ENCODE data around the gene NLRP14.

NLRP14 gene

DNA sequence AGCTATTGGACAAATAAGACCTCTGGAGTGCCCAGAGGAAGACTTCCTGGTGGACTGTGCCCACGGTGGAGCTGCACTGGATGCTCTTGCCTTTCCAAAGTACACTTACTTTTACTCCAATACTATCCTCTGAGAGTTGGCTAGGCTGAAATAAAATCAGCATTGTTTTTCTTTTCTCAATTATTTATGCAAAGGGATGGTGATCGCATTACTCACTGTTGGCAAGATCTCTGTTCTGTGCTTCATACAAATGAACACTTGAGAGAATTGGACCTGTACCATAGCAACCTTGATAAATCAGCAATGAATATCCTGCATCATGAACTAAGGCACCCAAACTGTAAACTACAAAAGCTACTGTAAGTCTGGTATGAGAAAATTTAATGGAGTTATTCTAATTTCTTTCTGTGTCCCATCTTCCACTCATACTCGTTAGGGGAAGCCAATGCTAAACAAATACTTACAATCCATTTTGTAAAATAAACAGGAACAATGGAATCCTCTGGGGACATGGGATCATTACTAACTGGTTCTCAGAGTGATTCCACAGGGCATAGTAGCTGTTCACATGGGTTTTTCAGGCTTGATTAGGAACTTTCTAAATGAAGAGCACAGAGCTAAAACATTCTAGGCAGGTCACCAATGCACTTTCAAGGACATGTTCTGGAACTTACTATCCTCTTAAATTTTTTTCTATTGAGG is 26.3 kb downstream of the NLRP14 start:
- DNase-seq (ENCODE audit: low read depth in 1 of 2, low spot score in 1 of 2) = no peak
- Histone ChIP-seq H3K4me3 (replicated peaks; ENCODE audit: insufficient read depth, low read length) (no peak overlapping the region), H3K27me3 (ENCODE audit: insufficient read depth, poor library complexity, severe bottlenecking) (no peaks in the 10 kb centered on the region), H3K27ac (replicated peaks) (no peak overlapping the region)
- TF ChIP-seq POLR2AphosphoS5 (IDR thresholded peaks at IDR 0.05; ENCODE audit: low read depth) (no peak), CTCF (IDR thresholded peaks at IDR 0.05; ENCODE audit: insufficient read depth, low read length) (no peak), GABPA (IDR thresholded peaks at IDR 0.05; ENCODE audit: low read depth) (no peak), SPI1 (IDR thresholded peaks at IDR 0.05; ENCODE audit: borderline replicate concordance, low read depth) (no peak)
- TF ChIP-seq, protein P1, sequence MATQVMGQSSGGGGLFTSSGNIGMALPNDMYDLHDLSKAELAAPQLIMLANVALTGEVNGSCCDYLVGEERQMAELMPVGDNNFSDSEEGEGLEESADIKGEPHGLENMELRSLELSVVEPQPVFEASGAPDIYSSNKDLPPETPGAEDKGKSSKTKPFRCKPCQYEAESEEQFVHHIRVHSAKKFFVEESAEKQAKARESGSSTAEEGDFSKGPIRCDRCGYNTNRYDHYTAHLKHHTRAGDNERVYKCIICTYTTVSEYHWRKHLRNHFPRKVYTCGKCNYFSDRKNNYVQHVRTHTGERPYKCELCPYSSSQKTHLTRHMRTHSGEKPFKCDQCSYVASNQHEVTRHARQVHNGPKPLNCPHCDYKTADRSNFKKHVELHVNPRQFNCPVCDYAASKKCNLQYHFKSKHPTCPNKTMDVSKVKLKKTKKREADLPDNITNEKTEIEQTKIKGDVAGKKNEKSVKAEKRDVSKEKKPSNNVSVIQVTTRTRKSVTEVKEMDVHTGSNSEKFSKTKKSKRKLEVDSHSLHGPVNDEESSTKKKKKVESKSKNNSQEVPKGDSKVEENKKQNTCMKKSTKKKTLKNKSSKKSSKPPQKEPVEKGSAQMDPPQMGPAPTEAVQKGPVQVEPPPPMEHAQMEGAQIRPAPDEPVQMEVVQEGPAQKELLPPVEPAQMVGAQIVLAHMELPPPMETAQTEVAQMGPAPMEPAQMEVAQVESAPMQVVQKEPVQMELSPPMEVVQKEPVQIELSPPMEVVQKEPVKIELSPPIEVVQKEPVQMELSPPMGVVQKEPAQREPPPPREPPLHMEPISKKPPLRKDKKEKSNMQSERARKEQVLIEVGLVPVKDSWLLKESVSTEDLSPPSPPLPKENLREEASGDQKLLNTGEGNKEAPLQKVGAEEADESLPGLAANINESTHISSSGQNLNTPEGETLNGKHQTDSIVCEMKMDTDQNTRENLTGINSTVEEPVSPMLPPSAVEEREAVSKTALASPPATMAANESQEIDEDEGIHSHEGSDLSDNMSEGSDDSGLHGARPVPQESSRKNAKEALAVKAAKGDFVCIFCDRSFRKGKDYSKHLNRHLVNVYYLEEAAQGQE (IDR thresholded peaks at IDR 0.05; ENCODE audit: insufficient replicate concordance, low read depth) = no peak

DNA sequence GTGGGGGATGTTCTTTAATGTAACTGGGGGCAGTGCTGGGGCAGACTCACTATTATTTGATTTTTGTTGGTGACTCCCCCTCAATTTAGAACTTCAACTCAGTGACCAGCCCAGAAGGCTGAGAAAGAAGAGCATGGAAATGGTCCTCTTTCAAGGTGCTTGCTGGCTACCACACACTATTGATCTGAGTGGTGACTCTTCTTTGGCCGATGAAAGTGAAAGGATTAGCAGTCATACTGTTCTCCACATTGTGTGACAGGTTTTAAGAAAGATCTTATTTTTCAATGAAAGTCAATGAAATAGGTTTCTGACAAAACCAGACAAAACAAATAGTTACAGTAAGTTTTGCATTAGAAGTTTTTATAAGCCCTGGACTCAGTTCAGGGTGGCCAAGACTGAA is 29.9 kb downstream of the NLRP14 start:
- no peak for TF ChIP-seq GABPA (IDR thresholded peaks at IDR 0.05; ENCODE audit: low read depth)
- no peak for TF ChIP-seq POLR2AphosphoS5 (IDR thresholded peaks at IDR 0.05; ENCODE audit: low read depth)
- TF ChIP-seq, protein P1 (IDR thresholded peaks at IDR 0.05; ENCODE audit: insufficient replicate concordance, low read depth) = no peak
- TF ChIP-seq SPI1 (IDR thresholded peaks at IDR 0.05; ENCODE audit: borderline replicate concordance, low read depth) = no peak
- TF ChIP-seq CTCF (IDR thresholded peaks at IDR 0.05; ENCODE audit: insufficient read depth, low read length) = no peak
- no peak overlapping the region for H3K4me3 ChIP-seq (replicated peaks; ENCODE audit: insufficient read depth, low read length)
- DNase-seq (ENCODE audit: low read depth in 1 of 2, low spot score in 1 of 2) = no peak
- H3K27me3 ChIP-seq (ENCODE audit: insufficient read depth, poor library complexity, severe bottlenecking) = no peaks in the 10 kb centered on the region
- no peak overlapping the region for H3K27ac ChIP-seq (replicated peaks)

DNA sequence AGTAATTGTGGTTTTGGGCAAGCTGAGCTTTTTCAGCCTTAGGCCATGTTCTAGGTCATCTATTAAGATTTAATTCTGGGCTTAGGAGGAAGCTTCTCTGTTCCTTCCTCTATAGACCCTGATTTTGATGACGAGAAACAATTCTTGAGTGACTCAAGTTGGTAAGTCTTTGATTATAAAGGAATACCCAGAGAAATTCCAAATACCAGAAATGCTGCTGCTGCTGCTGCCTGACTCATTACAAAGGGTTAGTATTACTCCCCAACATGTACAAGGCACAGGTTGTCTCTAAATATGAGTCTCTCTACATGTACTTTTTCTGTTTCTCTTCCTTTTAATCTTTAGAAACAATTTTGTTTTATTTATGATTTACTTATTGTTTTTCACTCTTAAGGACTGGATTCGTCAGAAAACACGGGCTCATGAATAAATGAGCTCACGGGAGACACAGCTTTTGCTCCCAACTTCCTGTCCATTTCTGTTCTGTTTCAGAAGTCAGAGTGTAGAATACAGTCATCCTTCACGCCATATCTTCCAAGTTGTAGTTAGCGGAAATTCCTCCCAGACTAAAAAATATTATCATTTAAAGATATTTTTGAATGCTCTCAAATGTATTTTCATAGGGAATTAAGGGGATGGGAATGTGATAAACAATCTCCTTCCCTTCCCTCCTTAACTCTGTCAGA is 36.7 kb downstream of the NLRP14 start:
- Histone ChIP-seq H3K27ac (replicated peaks) (no peak overlapping the region), H3K4me3 (replicated peaks; ENCODE audit: insufficient read depth, low read length) (no peak overlapping the region), H3K27me3 (ENCODE audit: insufficient read depth, poor library complexity, severe bottlenecking) (no peaks in the 10 kb centered on the region)
- DNase-seq (ENCODE audit: low read depth in 1 of 2, low spot score in 1 of 2) = no peak
- TF ChIP-seq POLR2AphosphoS5 (IDR thresholded peaks at IDR 0.05; ENCODE audit: low read depth) = no peak
- TF ChIP-seq CTCF (IDR thresholded peaks at IDR 0.05; ENCODE audit: insufficient read depth, low read length) = no peak
- TF ChIP-seq, protein P1 (IDR thresholded peaks at IDR 0.05; ENCODE audit: insufficient replicate concordance, low read depth) = no peak
- TF ChIP-seq GABPA (IDR thresholded peaks at IDR 0.05; ENCODE audit: low read depth) = no peak
- no peak for TF ChIP-seq SPI1 (IDR thresholded peaks at IDR 0.05; ENCODE audit: borderline replicate concordance, low read depth)
